ENCODE results near the gene STOX2. TPM values are rescaled to one million over a fixed set of nuclear protein-coding genes. Genes with fewer than 3 reads are reported as not detected.

STOX2 gene
- total and polyA plus RNA-seq, 2 experiments from 2014 or later: 6.3 to 7.9 TPM

DNA sequence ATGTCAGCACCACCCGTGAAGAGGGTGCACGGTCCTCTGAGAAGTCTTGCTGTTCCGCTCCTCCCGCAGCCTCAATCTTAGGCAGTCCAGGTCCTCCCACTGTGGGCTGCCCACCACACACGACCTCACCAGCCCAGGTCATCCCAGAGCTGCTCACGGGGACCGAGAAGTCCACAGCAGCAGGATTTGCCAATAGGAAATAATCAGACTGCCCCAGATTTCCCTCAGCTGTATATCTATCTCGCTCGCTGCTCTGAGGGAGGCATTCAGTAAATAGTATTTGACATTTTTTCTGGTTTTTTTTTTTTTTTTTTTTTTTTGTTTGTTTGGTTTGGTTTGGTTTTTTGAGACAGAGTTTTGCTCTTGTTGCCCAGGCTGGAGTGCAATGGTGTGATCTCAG, 83.8 kb downstream of the STOX2 start:
- Histone ChIP-seq H3K4me3 (no peak overlapping the region), H3K27ac (peak overlapping the region; percentile 87), H4K20me1 (ENCODE audit: insufficient read depth, poor library complexity, severe bottlenecking) (no peaks in the 10 kb centered on the region), H3K9me3 (ENCODE audit: low read depth) (no peaks in the 10 kb centered on the region), H3K36me3 (replicated peaks; ENCODE audit: insufficient read depth, low read depth) (no peaks in the 10 kb centered on the region), H3K9me2 (replicated peaks; ENCODE audit: insufficient read depth) (no peaks in the 10 kb centered on the region), H2AFZ (no peak overlapping the region), H3K4me1 (ENCODE audit: insufficient read depth) (peaks cover 18% of the 10 kb centered on the region), H3K4me2 (peak overlapping the region; percentile 78), H3K27me3 (no peaks in the 10 kb centered on the region), H3K79me2 (peaks cover 10% of the 10 kb centered on the region)
- 89% methylated on average over 9 of the region's 9 CpGs for WGBS (ENCODE audit: low lambda C conversion rate, missing lambda C conversion rate)
- TF ChIP-seq, protein P1, sequence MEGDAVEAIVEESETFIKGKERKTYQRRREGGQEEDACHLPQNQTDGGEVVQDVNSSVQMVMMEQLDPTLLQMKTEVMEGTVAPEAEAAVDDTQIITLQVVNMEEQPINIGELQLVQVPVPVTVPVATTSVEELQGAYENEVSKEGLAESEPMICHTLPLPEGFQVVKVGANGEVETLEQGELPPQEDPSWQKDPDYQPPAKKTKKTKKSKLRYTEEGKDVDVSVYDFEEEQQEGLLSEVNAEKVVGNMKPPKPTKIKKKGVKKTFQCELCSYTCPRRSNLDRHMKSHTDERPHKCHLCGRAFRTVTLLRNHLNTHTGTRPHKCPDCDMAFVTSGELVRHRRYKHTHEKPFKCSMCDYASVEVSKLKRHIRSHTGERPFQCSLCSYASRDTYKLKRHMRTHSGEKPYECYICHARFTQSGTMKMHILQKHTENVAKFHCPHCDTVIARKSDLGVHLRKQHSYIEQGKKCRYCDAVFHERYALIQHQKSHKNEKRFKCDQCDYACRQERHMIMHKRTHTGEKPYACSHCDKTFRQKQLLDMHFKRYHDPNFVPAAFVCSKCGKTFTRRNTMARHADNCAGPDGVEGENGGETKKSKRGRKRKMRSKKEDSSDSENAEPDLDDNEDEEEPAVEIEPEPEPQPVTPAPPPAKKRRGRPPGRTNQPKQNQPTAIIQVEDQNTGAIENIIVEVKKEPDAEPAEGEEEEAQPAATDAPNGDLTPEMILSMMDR (IDR thresholded peaks at IDR 0.05; ENCODE audit: poor library complexity): no peak
- TF ChIP-seq EZH2 (IDR thresholded peaks at IDR 0.05; ENCODE audit: borderline replicate concordance) (no peak), EZH2phosphoT487 (IDR thresholded peaks at IDR 0.05; ENCODE audit: low read depth, severe bottlenecking, unreplicated experiment) (no peak)
- DNase-seq (ENCODE audit: low spot score): no peak

DNA sequence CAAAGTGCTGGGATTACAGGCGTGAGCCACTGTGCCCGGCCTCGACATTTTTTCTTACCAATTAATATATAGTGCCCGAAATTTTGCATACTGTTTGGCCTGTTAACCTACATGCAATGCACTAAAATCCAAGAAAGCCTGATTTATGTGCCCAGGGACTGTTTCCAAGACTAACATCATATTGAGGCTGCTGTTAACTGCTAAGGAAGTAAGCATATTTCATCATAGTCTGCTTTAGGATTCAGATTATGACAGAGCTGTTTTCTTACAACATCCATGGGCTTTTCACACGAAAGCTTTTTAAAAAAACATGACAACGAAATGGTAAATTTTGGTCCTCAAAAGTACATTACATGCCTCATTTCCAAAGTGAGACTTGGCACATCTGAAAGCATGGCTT, 84.4 kb downstream of the STOX2 start:
- TF ChIP-seq EZH2phosphoT487 (IDR thresholded peaks at IDR 0.05; ENCODE audit: low read depth, severe bottlenecking, unreplicated experiment): no peak
- TF ChIP-seq, protein P1 (IDR thresholded peaks at IDR 0.05; ENCODE audit: poor library complexity): no peak
- no peak for TF ChIP-seq EZH2 (IDR thresholded peaks at IDR 0.05; ENCODE audit: borderline replicate concordance)
- no peaks in the 10 kb centered on the region for H3K9me3 ChIP-seq (ENCODE audit: low read depth)
- H3K36me3 ChIP-seq (replicated peaks; ENCODE audit: insufficient read depth, low read depth): no peaks in the 10 kb centered on the region
- H3K79me2 ChIP-seq: peaks cover 10% of the 10 kb centered on the region
- peak overlapping the region; percentile 87 for H3K27ac ChIP-seq
- no peaks in the 10 kb centered on the region for H3K27me3 ChIP-seq
- H4K20me1 ChIP-seq (ENCODE audit: insufficient read depth, poor library complexity, severe bottlenecking): no peaks in the 10 kb centered on the region
- peaks cover 18% of the 10 kb centered on the region for H3K4me1 ChIP-seq (ENCODE audit: insufficient read depth)
- DNase-seq (ENCODE audit: low spot score): peak; percentile 30
- H3K4me2 ChIP-seq: peak overlapping the region; percentile 78
- no peak overlapping the region for H3K4me3 ChIP-seq
- WGBS (ENCODE audit: low lambda C conversion rate, missing lambda C conversion rate): 75% methylated on average over 6 of the region's 6 CpGs
- no peak overlapping the region for H2AFZ ChIP-seq
- no peaks in the 10 kb centered on the region for H3K9me2 ChIP-seq (replicated peaks; ENCODE audit: insufficient read depth)

DNA sequence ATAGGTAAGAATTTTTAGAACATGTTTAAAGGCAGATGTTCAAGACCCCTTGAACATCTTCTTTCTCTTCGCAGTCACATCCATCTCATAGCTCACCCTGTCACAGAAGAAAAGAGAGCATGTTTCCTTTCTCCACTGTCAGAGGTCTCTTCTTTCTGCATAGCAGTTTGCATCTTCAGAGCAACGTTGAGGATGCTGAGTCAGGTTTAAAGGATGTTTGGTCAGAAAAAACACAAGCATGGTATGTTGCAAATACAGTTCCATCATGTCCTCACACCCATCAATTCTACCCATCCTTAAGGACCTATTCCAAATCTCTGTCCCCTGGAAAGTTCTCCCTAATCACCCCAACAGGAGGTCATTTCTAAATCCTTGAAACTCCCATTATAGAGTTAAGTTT, 84.8 kb downstream of the STOX2 start:
- no peaks in the 10 kb centered on the region for H4K20me1 ChIP-seq (ENCODE audit: insufficient read depth, poor library complexity, severe bottlenecking)
- H3K9me3 ChIP-seq (ENCODE audit: low read depth): no peaks in the 10 kb centered on the region
- TF ChIP-seq, protein P1 (IDR thresholded peaks at IDR 0.05; ENCODE audit: poor library complexity): no peak
- TF ChIP-seq EZH2 (IDR thresholded peaks at IDR 0.05; ENCODE audit: borderline replicate concordance) (no peak), EZH2phosphoT487 (IDR thresholded peaks at IDR 0.05; ENCODE audit: low read depth, severe bottlenecking, unreplicated experiment) (no peak)
- H3K9me2 ChIP-seq (replicated peaks; ENCODE audit: insufficient read depth): no peaks in the 10 kb centered on the region
- no peaks in the 10 kb centered on the region for H3K36me3 ChIP-seq (replicated peaks; ENCODE audit: insufficient read depth, low read depth)
- H3K4me3 ChIP-seq: no peak overlapping the region
- WGBS (ENCODE audit: low lambda C conversion rate, missing lambda C conversion rate): 77% methylated on average over 2 of the region's 2 CpGs
- H3K79me2 ChIP-seq: peaks cover 13% of the 10 kb centered on the region
- DNase-seq (ENCODE audit: low spot score): no peak
- H3K4me1 ChIP-seq (ENCODE audit: insufficient read depth): peaks cover 18% of the 10 kb centered on the region
- no peaks in the 10 kb centered on the region for H3K27me3 ChIP-seq
- H2AFZ ChIP-seq: no peak overlapping the region
- peak overlapping the region; percentile 75 for H3K27ac ChIP-seq
- peak overlapping the region; percentile 38 for H3K4me2 ChIP-seq

DNA sequence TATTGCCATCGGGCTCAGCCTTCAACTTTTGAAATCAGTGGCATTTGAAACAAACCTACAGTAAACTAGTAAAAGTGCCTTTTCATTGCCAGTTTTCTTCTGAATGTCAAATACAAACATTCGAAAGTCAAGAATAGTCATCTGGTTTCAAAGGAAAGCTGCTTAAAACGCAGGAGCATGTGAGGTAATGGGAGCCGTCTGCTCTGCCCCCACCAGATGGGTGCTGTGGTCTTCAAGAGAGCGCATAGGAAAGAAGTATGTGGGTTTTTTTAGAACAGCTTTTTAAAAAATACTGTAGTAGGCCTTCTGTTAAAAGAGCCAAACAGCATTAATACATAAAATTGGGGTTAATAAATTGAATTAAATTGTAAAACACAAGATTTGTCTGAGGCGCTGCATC, 88.6 kb downstream of the STOX2 start:
- Histone ChIP-seq H3K79me2 (peaks cover 3% of the 10 kb centered on the region), H3K36me3 (replicated peaks; ENCODE audit: insufficient read depth, low read depth) (no peaks in the 10 kb centered on the region), H3K27ac (no peak overlapping the region), H2AFZ (no peak overlapping the region), H3K4me2 (no peak overlapping the region), H3K4me1 (ENCODE audit: insufficient read depth) (peaks cover 7% of the 10 kb centered on the region), H4K20me1 (ENCODE audit: insufficient read depth, poor library complexity, severe bottlenecking) (no peaks in the 10 kb centered on the region), H3K27me3 (no peaks in the 10 kb centered on the region), H3K9me2 (replicated peaks; ENCODE audit: insufficient read depth) (no peaks in the 10 kb centered on the region), H3K4me3 (no peak overlapping the region), H3K9me3 (ENCODE audit: low read depth) (no peaks in the 10 kb centered on the region)
- TF ChIP-seq EZH2 (IDR thresholded peaks at IDR 0.05; ENCODE audit: borderline replicate concordance) (no peak), EZH2phosphoT487 (IDR thresholded peaks at IDR 0.05; ENCODE audit: low read depth, severe bottlenecking, unreplicated experiment) (no peak)
- TF ChIP-seq, protein P1 (IDR thresholded peaks at IDR 0.05; ENCODE audit: poor library complexity): no peak
- WGBS (ENCODE audit: low lambda C conversion rate, missing lambda C conversion rate): 66% methylated on average over 6 of the region's 6 CpGs
- no peak for DNase-seq (ENCODE audit: low spot score)
